HCT116 (cell line): ENCODE measurements around the gene TANC1. TPM values are rescaled to one million over a fixed set of nuclear protein-coding genes. Genes with fewer than 3 reads are reported as not detected.

ENCODE experiments used
- ATAC-seq: fragments of 200-7000 bp; cut with Tn5 transposase; 2 replicates; pipeline ENCODE4 v1.9.1; 2020; ENCODE audit warnings: mild to moderate bottlenecking, moderate library complexity
- BruUV-seq: library from RNA; stranded (reverse); fragments of 400-500 nt; replicated peaks from 2 replicates; lab custom pipeline; 2021; lab: Mats Ljungman, UMichigan
- CTCF ChIA-PET: fragments of 300-600 bp; sonication (Branson Sonifier 250); formaldehyde crosslinking; loops from one replicate; lab custom pipeline; 2021; ENCODE audit warnings: antibody characterized with exemption; lab: Charles Lee
- POLR2A ChIA-PET: fragments of 300-600, 350-600 bp; sonication (Branson Sonifier 250); formaldehyde crosslinking; loops from one replicate; lab custom pipeline; 2021; ENCODE audit warnings: antibody characterized with exemption; lab: Charles Lee
- RAD21 ChIA-PET, 2 experiments: fragments of 300-600 bp; sonication (Branson Sonifier 250); formaldehyde crosslinking; loops; one replicate each; lab custom pipeline; 2023; ENCODE audit warnings: low total read pairs in 2 of 2; ENCODE audit not compliant: uncharacterized antibody in 2 of 2, unreplicated experiment in 2 of 2, low non-redundant PET in 1 of 2; lab: Charles Lee
- DNase-seq: peaks from one replicate; pipeline ENCODE4 v3.0.0-alpha.2; 2010; ENCODE audit warnings: low read depth, low spot score
- H2AFZ ChIP-seq: fragments of 200-600 bp; shearing (Covaris generic), sonication (generic); 2 replicates; pipeline ENCODE4 v1.6.1; 2017; ENCODE audit warnings: low read depth, mixed run types, mixed read lengths, antibody characterized with exemption, low read length; ENCODE audit not compliant: poor library complexity, severe bottlenecking
- H3K27ac ChIP-seq: 2 replicates; pipeline ENCODE4 v1.5.1; 2012; ENCODE audit warnings: low read depth, low read length
- H3K27me3 ChIP-seq: fragments of 200-600 bp; sonication (generic); 2 replicates; pipeline ENCODE4 v1.6.1; 2016; ENCODE audit warnings: mixed run types, low read length, mixed read lengths; ENCODE audit not compliant: insufficient read depth
- H3K36me3 ChIP-seq, 2 experiments: fragments of 200-500 bp in 1 of 2; fragments of 200-600 bp in 1 of 2; sonication (Bioruptor generic) in 1 of 2; sonication (generic) in 1 of 2; 2 replicates each; pipeline versions ENCODE4 v1.5.1 to v1.6.1; 2014 to 2016; ENCODE audit warnings: low read length in 2 of 2, inconsistent platforms in 1 of 2, mixed read lengths in 1 of 2, mixed run types in 1 of 2; ENCODE audit not compliant: insufficient read depth in 2 of 2, control insufficient read depth in 1 of 2
- H3K4me1 ChIP-seq, 2 experiments: fragments of 200-600 bp in 1 of 2; sonication (generic) in 1 of 2; 2 replicates each; pipeline versions ENCODE4 v1.5.1 to v1.6.1; 2012 to 2017; ENCODE audit warnings: low read length in 2 of 2, inconsistent platforms in 1 of 2, mild to moderate bottlenecking in 1 of 2, mixed read lengths in 1 of 2, mixed run types in 1 of 2, moderate library complexity in 1 of 2; ENCODE audit not compliant: insufficient read depth in 2 of 2, control insufficient read depth in 1 of 2
- H3K4me2 ChIP-seq: fragments of 200-600 bp; sonication (generic); 2 replicates; pipeline ENCODE4 v1.6.1; 2017; ENCODE audit warnings: mixed run types, low read length, mixed read lengths
- H3K4me3 ChIP-seq, 2 experiments: fragments of 200-600 bp in 1 of 2; sonication (generic) in 1 of 2; replicated peaks in 1 of 2; 2 replicates each; pipeline ENCODE4 v1.5.1; 2011 to 2016; ENCODE audit warnings: low read length in 2 of 2, control low read depth in 1 of 2, low read depth in 1 of 2, mild to moderate bottlenecking in 1 of 2, mixed read lengths in 1 of 2, mixed run types in 1 of 2
- H3K79me2 ChIP-seq: fragments of 200-600 bp; sonication (generic); 2 replicates; pipeline ENCODE4 v1.6.1; 2017; ENCODE audit warnings: mild to moderate bottlenecking, mixed run types, low read length, moderate library complexity, mixed read lengths; ENCODE audit not compliant: insufficient read depth
- H3K9ac ChIP-seq: fragments of 200-600 bp; sonication (generic); 2 replicates; pipeline ENCODE4 v1.6.1; 2016; ENCODE audit warnings: low read length, mixed read lengths
- H3K9me2 ChIP-seq: fragments of 200-600 bp; sonication (generic), shearing (Covaris generic); 2 replicates; pipeline ENCODE4 v1.6.1; 2017; ENCODE audit warnings: mixed run types, mild to moderate bottlenecking, moderate library complexity; ENCODE audit not compliant: insufficient read depth
- H3K9me3 ChIP-seq, 2 experiments: fragments of 200-500 bp in 1 of 2; fragments of 200-600 bp in 1 of 2; sonication (Bioruptor generic) in 1 of 2; sonication (generic) in 1 of 2; 2 replicates each; pipeline ENCODE4 v1.6.1; 2014 to 2017; ENCODE audit warnings: low read length in 2 of 2, mixed read lengths in 2 of 2, inconsistent platforms in 1 of 2, low read depth in 1 of 2, mild to moderate bottlenecking in 1 of 2, mixed run types in 1 of 2, moderate library complexity in 1 of 2; ENCODE audit not compliant: control insufficient read depth in 1 of 2, insufficient read depth in 1 of 2
- H4K20me1 ChIP-seq: fragments of 200-600 bp; sonication (generic), shearing (Covaris generic); 2 replicates; pipeline ENCODE4 v1.6.1; 2017; ENCODE audit warnings: mixed run types, mild to moderate bottlenecking, moderate library complexity; ENCODE audit not compliant: insufficient read depth
- ATF3 ChIP-seq: IDR thresholded peaks from 2 replicates; pipeline ENCODE4 v1.6.1; 2012
- CBX3 ChIP-seq: IDR thresholded peaks from 2 replicates; pipeline ENCODE4 v1.6.1; 2012; ENCODE audit warnings: low read depth
- EGR1 ChIP-seq: IDR thresholded peaks from 2 replicates; pipeline ENCODE4 v1.6.1; 2012; ENCODE audit warnings: low read depth
- ELF1 ChIP-seq: IDR thresholded peaks from 2 replicates; pipeline ENCODE4 v1.6.1; 2012; ENCODE audit warnings: low read depth, borderline replicate concordance
- EZH2 ChIP-seq: fragments of 200-600 bp; sonication (generic); IDR thresholded peaks from 2 replicates; pipeline ENCODE4 v1.6.1; 2017; ENCODE audit warnings: antibody characterized with exemption, mixed run types
- EZH2phosphoT487 ChIP-seq: fragments of 200-600 bp; IDR thresholded peaks from 2 replicates; pipeline ENCODE4 v1.6.1; 2018; ENCODE audit warnings: antibody characterized with exemption, borderline replicate concordance
- FOSL1 ChIP-seq: IDR thresholded peaks from 2 replicates; pipeline ENCODE4 v1.6.1; 2012; ENCODE audit warnings: low read depth
- JUND ChIP-seq: IDR thresholded peaks from 2 replicates; pipeline ENCODE4 v1.6.1; 2012
- POLR2A ChIP-seq: IDR thresholded peaks from 2 replicates; pipeline ENCODE4 v1.7.0; 2011; ENCODE audit warnings: borderline replicate concordance; ENCODE audit not compliant: insufficient read depth, insufficient read length; ENCODE audit errors: extremely low read depth
- POLR2AphosphoS5 ChIP-seq: IDR thresholded peaks from 2 replicates; pipeline ENCODE4 v1.6.1; 2011; ENCODE audit warnings: mild to moderate bottlenecking, low read depth, low read length, moderate library complexity
- RAD21 ChIP-seq: IDR thresholded peaks from 2 replicates; pipeline ENCODE4 v1.6.1; 2012; ENCODE audit warnings: low read depth, mild to moderate bottlenecking
- SP1 ChIP-seq: IDR thresholded peaks from 2 replicates; pipeline ENCODE4 v1.6.1; 2012; ENCODE audit warnings: low read depth
- SRF ChIP-seq: IDR thresholded peaks from 2 replicates; pipeline ENCODE4 v1.6.1; 2012; ENCODE audit warnings: low read depth
- TCF7L2 ChIP-seq: IDR thresholded peaks from 2 replicates; pipeline ENCODE4 v1.7.0; 2011; ENCODE audit warnings: borderline replicate concordance, inconsistent platforms; ENCODE audit not compliant: insufficient read depth, insufficient read length; ENCODE audit errors: extremely low read depth
- YY1 ChIP-seq: IDR thresholded peaks from 2 replicates; pipeline ENCODE4 v1.6.1; 2011; ENCODE audit warnings: low read length, low read depth, moderate library complexity, mild to moderate bottlenecking; ENCODE audit not compliant: insufficient replicate concordance; ENCODE audit errors: extremely low read depth
- ZBTB33 ChIP-seq: IDR thresholded peaks from 2 replicates; pipeline ENCODE4 v1.6.1; 2011; ENCODE audit warnings: mild to moderate bottlenecking, low read length, moderate library complexity; ENCODE audit not compliant: insufficient replicate concordance; ENCODE audit errors: extremely low read depth
- ZNF274 ChIP-seq: fragments of 200-500 bp; sonication (Bioruptor generic); IDR thresholded peaks from 2 replicates; pipeline ENCODE4 v1.6.1; 2014; ENCODE audit warnings: mild to moderate bottlenecking, low read depth, low read length, inconsistent platforms
- intact Hi-C: fragments of 100-400 bp; cut with micrococcal nuclease; formaldehyde crosslinking; loops from 2 replicates; pipeline ENCODE4 v1.10.0; 2022
- total RNA-seq: library from RNA; stranded (reverse); gene quantifications from one replicate; pipeline ENCODE4 v1.2.1, GENCODE V29; 2021; ENCODE audit not compliant: unreplicated experiment
- TF ChIP-seq, protein P1 (sequence below), 3 experiments: fragments of 200-600 bp in 1 of 3; sonication (generic) in 1 of 3; IDR thresholded peaks in 2 of 3; conservative IDR thresholded peaks in 1 of 3; 2 replicates each; pipeline ENCODE4 v1.5.1; 2012 to 2017; ENCODE audit warnings: low read depth in 2 of 3, low read length in 2 of 3, antibody characterized with exemption in 1 of 3, borderline replicate concordance in 1 of 3, control low read depth in 1 of 3, mild to moderate bottlenecking in 1 of 3, mixed read lengths in 1 of 3, mixed run types in 1 of 3, moderate library complexity in 1 of 3; ENCODE audit not compliant: insufficient read depth in 1 of 3

The TANC1 gene
- total RNA-seq, 1 experiment from 2014 or later, result 15.1 TPM

DNA sequence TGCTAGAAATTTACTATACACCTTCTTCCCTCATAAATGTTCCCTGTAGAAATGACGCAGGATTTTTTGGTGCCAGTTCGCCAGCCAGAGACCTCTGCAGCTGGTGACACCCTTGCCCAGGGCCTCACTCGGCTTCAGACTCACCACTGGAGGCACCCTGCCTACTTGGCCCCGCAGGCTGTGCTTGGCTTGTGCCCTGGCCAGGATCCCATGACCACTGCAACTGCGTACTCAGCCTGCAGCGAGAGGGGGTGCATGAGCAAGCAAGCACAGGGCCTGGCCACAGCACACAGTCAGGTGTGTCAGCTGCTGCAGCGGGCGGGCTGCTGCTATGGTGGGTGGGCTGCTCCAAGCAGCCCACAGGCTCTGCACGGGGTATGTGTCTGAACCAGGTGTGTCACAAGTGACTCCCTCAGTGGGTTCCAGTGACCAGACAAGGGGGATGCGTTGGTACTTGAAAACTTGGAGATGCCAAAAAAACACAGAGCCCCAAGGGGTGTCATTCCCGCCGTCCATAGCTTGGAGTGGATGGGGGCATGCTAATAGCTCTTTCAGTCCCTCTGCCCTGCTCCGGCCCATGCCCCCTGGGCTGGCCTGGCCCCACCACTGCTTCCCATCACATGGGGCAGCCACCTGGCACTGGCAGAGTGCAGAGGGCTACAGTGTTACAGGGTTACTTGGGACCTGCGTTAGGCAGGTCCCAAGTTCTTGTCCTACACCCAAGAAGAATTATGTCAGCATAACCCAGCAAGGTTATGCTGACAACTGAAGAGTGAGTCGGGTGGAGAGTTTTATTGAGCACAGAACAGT is 46.6 kb upstream of the TANC1 start (continued):
- TF ChIP-seq YY1, result no peak
- no peak for TF ChIP-seq SRF
- no peak for TF ChIP-seq RAD21
- TF ChIP-seq SP1, result no peak
- TF ChIP-seq EZH2phosphoT487, result no peak
- TF ChIP-seq POLR2AphosphoS5, result no peak
- TF ChIP-seq ELF1, result no peak
- no peak for TF ChIP-seq FOSL1
- TF ChIP-seq EZH2, result no peak
- TF ChIP-seq ZNF274, result no peak

DNA sequence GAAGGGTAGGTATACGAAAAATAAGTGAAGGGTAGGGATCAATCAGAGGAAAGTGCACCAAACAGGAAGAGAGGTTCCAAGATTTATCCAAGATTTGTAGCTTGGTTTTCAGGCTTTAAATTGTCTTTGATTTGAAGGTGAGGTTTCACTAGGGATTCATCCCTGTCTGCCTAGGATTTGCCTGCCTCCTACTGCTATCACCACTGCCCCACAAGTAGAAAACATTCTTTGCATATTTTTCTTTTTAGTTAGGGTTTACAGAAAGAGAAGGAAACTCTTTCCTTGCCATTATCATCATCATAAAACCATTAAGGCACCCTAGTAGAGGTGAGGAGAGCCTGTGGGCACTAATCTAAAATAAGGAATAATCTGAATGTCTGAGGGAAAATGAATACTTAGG is 45.8 kb upstream of the TANC1 start:
- H3K9me3 ChIP-seq, result no peaks in the 10 kb centered on the region
- no peaks in the 10 kb centered on the region for H3K79me2 ChIP-seq
- DNase-seq (no peak), ATAC-seq (no peak)
- H4K20me1 ChIP-seq, result no peaks in the 10 kb centered on the region
- H3K9me2 ChIP-seq, result no peaks in the 10 kb centered on the region
- no peaks in the 10 kb centered on the region for H3K27me3 ChIP-seq
- H3K27ac ChIP-seq, result no peak overlapping the region
- peaks cover 13 to 27% of the 10 kb centered on the region in 2 experiments; a peak in 3 of 4 replicates for H3K4me1 ChIP-seq
- ChIA-PET RAD21 (no interaction called here), POLR2A (no interaction called here), CTCF (no interaction called here)
- TF ChIP-seq CBX3, result no peak
- TF ChIP-seq ZBTB33, result no peak
- no peak for TF ChIP-seq ATF3
- TF ChIP-seq SRF, result no peak
- no peak for TF ChIP-seq JUND
- no peak for TF ChIP-seq ELF1
- no peak for TF ChIP-seq EGR1
- no peak for TF ChIP-seq YY1
- TF ChIP-seq, protein P1, sequence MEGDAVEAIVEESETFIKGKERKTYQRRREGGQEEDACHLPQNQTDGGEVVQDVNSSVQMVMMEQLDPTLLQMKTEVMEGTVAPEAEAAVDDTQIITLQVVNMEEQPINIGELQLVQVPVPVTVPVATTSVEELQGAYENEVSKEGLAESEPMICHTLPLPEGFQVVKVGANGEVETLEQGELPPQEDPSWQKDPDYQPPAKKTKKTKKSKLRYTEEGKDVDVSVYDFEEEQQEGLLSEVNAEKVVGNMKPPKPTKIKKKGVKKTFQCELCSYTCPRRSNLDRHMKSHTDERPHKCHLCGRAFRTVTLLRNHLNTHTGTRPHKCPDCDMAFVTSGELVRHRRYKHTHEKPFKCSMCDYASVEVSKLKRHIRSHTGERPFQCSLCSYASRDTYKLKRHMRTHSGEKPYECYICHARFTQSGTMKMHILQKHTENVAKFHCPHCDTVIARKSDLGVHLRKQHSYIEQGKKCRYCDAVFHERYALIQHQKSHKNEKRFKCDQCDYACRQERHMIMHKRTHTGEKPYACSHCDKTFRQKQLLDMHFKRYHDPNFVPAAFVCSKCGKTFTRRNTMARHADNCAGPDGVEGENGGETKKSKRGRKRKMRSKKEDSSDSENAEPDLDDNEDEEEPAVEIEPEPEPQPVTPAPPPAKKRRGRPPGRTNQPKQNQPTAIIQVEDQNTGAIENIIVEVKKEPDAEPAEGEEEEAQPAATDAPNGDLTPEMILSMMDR (IDR thresholded peaks at IDR 0.05 in 2 of 3, conservative IDR thresholded peaks at IDR 0.05 in 1 of 3; ENCODE audit: borderline replicate concordance in 1 of 3, insufficient read depth in 1 of 3, low read depth in 2 of 3, low read length in 2 of 3), result no peak
- TF ChIP-seq SP1, result no peak
- no peak for TF ChIP-seq TCF7L2
- no peak for TF ChIP-seq EZH2phosphoT487
- no peak for TF ChIP-seq EZH2
- no peak for TF ChIP-seq POLR2A
- no peak overlapping the region for H3K4me2 ChIP-seq
- intact Hi-C loops, result no loop called here
- H3K9ac ChIP-seq, result no peak overlapping the region
- BruUV-seq, result no TSS peak
- peak overlapping the region; percentile 16 for H2AFZ ChIP-seq
- no peak overlapping the region for H3K4me3 ChIP-seq
- H3K36me3 ChIP-seq, result no peaks in the 10 kb centered on the region
